ENCODE results near the gene KRTAP9-3.

GRCh38 chr17:41251261-41251660, 19.0 kb downstream of the KRTAP9-3 start:
- TF ChIP-seq, protein P1, sequence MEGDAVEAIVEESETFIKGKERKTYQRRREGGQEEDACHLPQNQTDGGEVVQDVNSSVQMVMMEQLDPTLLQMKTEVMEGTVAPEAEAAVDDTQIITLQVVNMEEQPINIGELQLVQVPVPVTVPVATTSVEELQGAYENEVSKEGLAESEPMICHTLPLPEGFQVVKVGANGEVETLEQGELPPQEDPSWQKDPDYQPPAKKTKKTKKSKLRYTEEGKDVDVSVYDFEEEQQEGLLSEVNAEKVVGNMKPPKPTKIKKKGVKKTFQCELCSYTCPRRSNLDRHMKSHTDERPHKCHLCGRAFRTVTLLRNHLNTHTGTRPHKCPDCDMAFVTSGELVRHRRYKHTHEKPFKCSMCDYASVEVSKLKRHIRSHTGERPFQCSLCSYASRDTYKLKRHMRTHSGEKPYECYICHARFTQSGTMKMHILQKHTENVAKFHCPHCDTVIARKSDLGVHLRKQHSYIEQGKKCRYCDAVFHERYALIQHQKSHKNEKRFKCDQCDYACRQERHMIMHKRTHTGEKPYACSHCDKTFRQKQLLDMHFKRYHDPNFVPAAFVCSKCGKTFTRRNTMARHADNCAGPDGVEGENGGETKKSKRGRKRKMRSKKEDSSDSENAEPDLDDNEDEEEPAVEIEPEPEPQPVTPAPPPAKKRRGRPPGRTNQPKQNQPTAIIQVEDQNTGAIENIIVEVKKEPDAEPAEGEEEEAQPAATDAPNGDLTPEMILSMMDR (IDR thresholded peaks at IDR 0.05; ENCODE audit: borderline replicate concordance, extremely low read depth, low read length, poor library complexity, severe bottlenecking): no peak
- no peak for TF ChIP-seq EZH2 (IDR thresholded peaks at IDR 0.05; ENCODE audit: borderline replicate concordance, low read depth, low read length, severe bottlenecking)
